ENCODE data around the gene DNAH8.

DNAH8 gene

GRCh38 chr6:38715016-38715689 lies at the start of gene DNAH8:
TSS of gene DNAH8 (plus strand) at chr6:38715311. CDS start at chr6:38722810, 7,499 bp downstream.
- H3K4me3 ChIP-seq (ENCODE audit: low read length), result peak within 1 kb of the TSS; percentile 22
- no peak for DNase-seq (ENCODE audit: low read depth)
- no peak for TF ChIP-seq CTCF (conservative IDR thresholded peaks at IDR 0.05; ENCODE audit: low read length)

- TF ChIP-seq CTCF (conservative IDR thresholded peaks at IDR 0.05; ENCODE audit: low read length), result peak; percentile 88
- no peak overlapping the region for H3K4me3 ChIP-seq (ENCODE audit: low read length)
- peak; percentile 66 for DNase-seq (ENCODE audit: low read depth)
Measured at GRCh38 chr6:38671885-38672467, 43.1 kb upstream of the DNAH8 start.

GRCh38 chr6:38673397-38674165 lies 41.5 kb upstream of the DNAH8 start:
- TF ChIP-seq CTCF (conservative IDR thresholded peaks at IDR 0.05; ENCODE audit: low read length), result no peak
- DNase-seq (ENCODE audit: low read depth), result no peak
- no peak overlapping the region for H3K4me3 ChIP-seq (ENCODE audit: low read length)

GRCh38 chr6:38676236-38676973 lies 38.7 kb upstream of the DNAH8 start:
- TF ChIP-seq CTCF (conservative IDR thresholded peaks at IDR 0.05; ENCODE audit: low read length), result no peak
- no peak for DNase-seq (ENCODE audit: low read depth)
- H3K4me3 ChIP-seq (ENCODE audit: low read length), result no peak overlapping the region

GRCh38 chr6:38676974-38677544 lies 38.1 kb upstream of the DNAH8 start:
- no peak for DNase-seq (ENCODE audit: low read depth)
- no peak for TF ChIP-seq CTCF (conservative IDR thresholded peaks at IDR 0.05; ENCODE audit: low read length)
- no peak overlapping the region for H3K4me3 ChIP-seq (ENCODE audit: low read length)

GRCh38 chr6:38678178-38678760 lies 36.8 kb upstream of the DNAH8 start:
- no peak overlapping the region for H3K4me3 ChIP-seq (ENCODE audit: low read length)
- no peak for DNase-seq (ENCODE audit: low read depth)
- no peak for TF ChIP-seq CTCF (conservative IDR thresholded peaks at IDR 0.05; ENCODE audit: low read length)
